IPS-18c (cell line): Measurements from ENCODE around the gene MTTP.
"Not testable (repeated sequence)": the region's sequence is repeated elsewhere in the genome, so short reads cannot be mapped to it uniquely, and the experiment has no call there.

ENCODE experiments used
- H3K4me3 ChIP-seq: 2 replicates; pipeline ENCODE4 v1.7.0; 2013; ENCODE audit warnings: low read depth, mild to moderate bottlenecking, low read length, moderate library complexity; ENCODE audit not compliant: insufficient read depth
- H3K9me3 ChIP-seq: one replicate; pipeline ENCODE4 v1.6.1; 2013; ENCODE audit warnings: mild to moderate bottlenecking, low read length, moderate library complexity; ENCODE audit not compliant: control insufficient read depth, insufficient read depth

Gene MTTP

DNA sequence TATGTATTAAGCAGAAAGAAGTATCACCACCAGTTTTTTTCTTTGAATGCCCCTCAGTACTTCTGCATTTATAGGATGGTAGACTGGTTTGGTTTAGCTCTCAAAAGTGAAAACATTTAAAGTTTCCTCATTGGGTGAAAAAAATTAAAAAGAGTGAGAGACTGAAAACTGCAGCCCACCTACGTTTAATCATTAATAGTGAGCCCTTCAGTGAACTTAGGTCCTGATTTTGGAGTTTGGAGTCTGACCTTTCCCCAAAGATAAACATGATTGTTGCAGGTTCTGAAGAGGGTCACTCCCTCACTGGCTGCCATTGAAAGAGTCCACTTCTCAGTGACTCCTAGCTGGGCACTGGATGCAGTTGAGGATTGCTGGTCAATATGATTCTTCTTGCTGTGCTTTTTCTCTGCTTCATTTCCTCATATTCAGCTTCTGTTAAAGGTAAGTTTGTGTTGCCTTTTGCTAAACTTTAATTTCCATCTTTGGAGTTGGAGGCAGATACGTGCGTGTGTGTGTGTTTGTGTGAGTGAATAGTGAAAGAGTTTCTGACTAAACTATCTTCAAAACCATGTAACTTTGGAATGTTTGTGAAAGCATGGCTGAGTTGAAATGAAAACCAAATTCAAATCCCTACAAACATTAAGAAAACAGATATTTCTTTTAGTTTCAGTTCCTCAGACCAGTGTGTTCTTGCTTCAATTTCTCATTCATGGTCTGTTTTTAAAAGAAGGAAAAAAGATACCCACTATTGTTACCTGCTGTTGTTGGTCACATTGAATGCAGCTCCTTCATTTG, at the start of gene MTTP:
Gene MTTP (plus strand): TSS at position 295 of the 795 bp plus-strand sequence. CDS start 86 bp downstream, at position 381.
- Histone ChIP-seq H3K9me3 (no peaks in the 10 kb centered on the region), H3K4me3 (no peak within 1 kb of the TSS)

GRCh38 chr4:99529228-99529627, 45.4 kb upstream of the MTTP start:
- no peaks in the 10 kb centered on the region for H3K9me3 ChIP-seq

DNA sequence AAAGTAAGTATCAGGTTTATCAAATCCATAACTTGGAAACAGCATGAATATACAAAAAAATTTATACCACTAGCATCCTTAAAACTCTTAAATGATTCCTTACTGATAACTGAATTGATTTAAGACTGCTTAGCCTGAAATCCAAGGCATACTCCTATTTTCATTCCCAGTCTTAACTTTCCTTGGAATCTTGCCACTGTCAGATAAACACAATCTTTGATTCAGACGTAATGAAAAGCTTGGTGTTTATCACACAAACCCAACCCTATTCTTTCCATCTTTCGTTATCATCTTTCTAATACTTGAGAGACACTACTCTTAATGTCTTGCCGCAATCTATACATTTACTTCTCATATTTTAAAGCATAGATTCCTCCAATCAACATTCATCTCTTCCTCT, 44.7 kb upstream of the MTTP start:
- no peak overlapping the region for H3K4me3 ChIP-seq
- H3K9me3 ChIP-seq, result no peaks in the 10 kb centered on the region

More at GRCh38 chr4:99529228-99529627, 45.4 kb upstream of the MTTP start:
- no peak overlapping the region for H3K4me3 ChIP-seq

- not testable (repeated sequence) for H3K9me3 ChIP-seq, H3K4me3 ChIP-seq
Measured at GRCh38 chr4:99534699-99535098, 39.9 kb upstream of the MTTP start.

DNA sequence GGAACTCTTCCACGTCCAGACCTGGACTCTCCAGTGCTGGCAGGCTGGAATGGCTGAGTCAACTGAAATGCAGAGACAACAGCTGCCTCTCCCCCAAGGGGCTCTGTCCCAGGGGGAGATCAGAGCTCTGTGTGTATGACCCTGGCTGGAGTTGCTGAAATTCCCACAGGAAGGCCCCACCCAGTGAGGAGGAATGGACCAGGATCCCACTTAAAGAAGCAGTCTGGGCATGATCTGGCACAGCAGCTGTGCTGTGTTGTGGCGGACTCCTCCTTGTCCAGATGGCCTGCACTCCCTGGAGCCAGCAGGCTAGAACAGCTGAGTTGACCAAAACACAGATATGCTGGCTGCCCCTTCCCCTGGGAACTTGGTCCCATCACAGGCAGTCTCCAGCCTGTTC, 38.4 kb upstream of the MTTP start:
- Histone ChIP-seq H3K4me3 (no peak overlapping the region), H3K9me3 (no peaks in the 10 kb centered on the region)

DNA sequence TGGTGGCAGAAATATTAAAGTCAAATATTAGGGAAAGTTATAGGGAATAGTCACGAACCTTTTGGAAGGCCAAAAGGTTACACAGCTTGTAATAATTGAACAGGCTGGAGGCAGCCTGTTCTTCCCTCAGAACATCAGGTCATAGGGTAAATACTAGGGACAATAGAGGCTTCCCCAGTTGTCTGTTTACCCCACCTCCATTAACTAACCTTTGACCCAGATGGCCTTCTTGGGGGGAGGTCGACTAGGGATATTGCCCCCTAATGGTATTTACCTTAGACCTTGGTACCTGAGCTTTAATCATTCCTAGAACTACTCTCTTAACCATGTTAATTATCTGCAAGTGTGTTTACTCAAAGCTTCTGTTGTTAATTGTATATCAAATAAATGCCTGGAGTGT, 37.8 kb upstream of the MTTP start:
- H3K9me3 ChIP-seq, result no peaks in the 10 kb centered on the region
- H3K4me3 ChIP-seq, result no peak overlapping the region

DNA sequence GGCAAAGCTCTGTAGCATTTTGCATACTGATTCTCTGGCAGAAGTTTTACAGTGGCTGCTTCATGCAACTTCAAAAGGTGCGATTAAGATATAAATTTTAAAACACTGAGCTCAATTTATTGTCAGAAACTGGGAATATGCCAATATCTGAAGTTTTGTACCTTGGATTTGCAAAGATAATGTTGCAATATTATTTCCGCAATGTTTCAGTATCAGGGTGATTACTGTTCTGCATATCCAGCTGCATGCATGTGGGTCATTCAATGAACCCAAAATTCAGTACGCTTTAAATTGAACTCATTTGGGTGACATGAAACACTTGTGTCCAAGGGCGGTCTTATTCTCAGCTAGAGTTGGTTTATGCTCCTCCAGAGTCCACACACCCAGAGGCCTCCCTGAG, 37.0 kb upstream of the MTTP start:
- H3K9me3 ChIP-seq, result no peaks in the 10 kb centered on the region
- H3K4me3 ChIP-seq, result no peak overlapping the region

GRCh38 chr4:99540277-99540939, 34.2 kb upstream of the MTTP start:
- Histone ChIP-seq H3K4me3 (no peak overlapping the region), H3K9me3 (no peaks in the 10 kb centered on the region)

DNA sequence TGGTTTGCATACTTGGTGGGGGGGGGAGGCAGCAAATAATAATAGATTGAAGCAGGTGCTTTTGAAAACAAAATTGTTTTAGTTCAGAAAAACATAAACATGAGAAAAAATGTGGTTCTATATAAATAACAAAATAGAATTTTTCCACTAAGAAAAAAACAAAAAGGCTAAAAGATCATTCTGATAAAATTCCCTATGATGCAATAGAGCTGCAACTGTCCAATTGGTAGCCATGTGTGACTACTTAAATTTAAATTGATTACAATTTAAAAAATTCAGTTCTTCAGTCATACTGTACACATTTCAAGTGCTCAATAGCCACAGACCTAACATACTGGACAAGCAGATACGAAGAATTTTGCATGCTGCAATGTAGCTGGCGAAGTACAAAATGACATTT, 21.8 kb upstream of the MTTP start:
- Histone ChIP-seq H3K4me3 (no peak overlapping the region), H3K9me3 (no peaks in the 10 kb centered on the region)

- H3K9me3 ChIP-seq, result no peaks in the 10 kb centered on the region
- peak within 1 kb of the TSS; percentile 69 for H3K4me3 ChIP-seq
Measured at GRCh38 chr4:99563310-99564186, 11.1 kb upstream of the MTTP start, which contains the start of gene TRMT10A. TSS of gene TRMT10A (minus strand) at chr4:99564039. CDS start at chr4:99559338, 4,701 bp downstream.

GRCh38 chr4:99564921-99565320, 9.7 kb upstream of the MTTP start:
- Histone ChIP-seq H3K4me3 (no peak overlapping the region), H3K9me3 (no peaks in the 10 kb centered on the region)

GRCh38 chr4:99571883-99572282, 2.7 kb upstream of the MTTP start:
- Histone ChIP-seq H3K4me3 (no peak overlapping the region), H3K9me3 (no peaks in the 10 kb centered on the region)

GRCh38 chr4:99572527-99573240, 1.9 kb upstream of the MTTP start:
- Histone ChIP-seq H3K4me3 (no peak overlapping the region), H3K9me3 (no peaks in the 10 kb centered on the region)

- no peak overlapping the region for H3K4me3 ChIP-seq
- no peaks in the 10 kb centered on the region for H3K9me3 ChIP-seq
Measured at GRCh38 chr4:99573735-99574368, 772 bp upstream of the MTTP start.

- H3K4me3 ChIP-seq, result no peak overlapping the region
- no peaks in the 10 kb centered on the region for H3K9me3 ChIP-seq
Measured at GRCh38 chr4:99578714-99579113, 4.1 kb downstream of the MTTP start.

DNA sequence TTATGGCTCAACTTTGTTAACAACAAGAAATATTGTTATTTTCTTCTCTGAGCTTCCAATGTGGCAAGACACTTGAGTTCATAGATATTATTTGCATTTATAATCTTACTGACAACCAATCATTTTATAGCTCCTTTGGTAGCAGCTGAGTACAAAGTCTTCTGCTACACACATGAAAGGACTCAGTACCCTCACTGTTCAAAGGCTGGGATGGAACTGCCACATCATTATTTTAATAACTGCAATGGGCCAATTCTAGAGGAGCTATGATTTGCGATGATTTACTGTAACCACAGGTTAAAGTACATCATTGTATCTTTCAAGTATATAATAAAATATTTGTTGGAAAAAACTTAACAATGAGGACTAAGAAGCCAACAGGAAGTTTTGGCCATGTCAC, 10.9 kb downstream of the MTTP start:
- no peaks in the 10 kb centered on the region for H3K9me3 ChIP-seq
- H3K4me3 ChIP-seq, result no peak overlapping the region

- Histone ChIP-seq H3K9me3 (no peaks in the 10 kb centered on the region), H3K4me3 (no peak overlapping the region)
Measured at GRCh38 chr4:99586322-99586721, 11.7 kb downstream of the MTTP start.
